ENCODE results near the gene OR10H3. TPM values are rescaled to one million over a fixed set of nuclear protein-coding genes. Genes with fewer than 3 reads are reported as not detected.

The OR10H3 gene
- total RNA-seq, 1 experiment from 2014 or later, result not detected

DNA sequence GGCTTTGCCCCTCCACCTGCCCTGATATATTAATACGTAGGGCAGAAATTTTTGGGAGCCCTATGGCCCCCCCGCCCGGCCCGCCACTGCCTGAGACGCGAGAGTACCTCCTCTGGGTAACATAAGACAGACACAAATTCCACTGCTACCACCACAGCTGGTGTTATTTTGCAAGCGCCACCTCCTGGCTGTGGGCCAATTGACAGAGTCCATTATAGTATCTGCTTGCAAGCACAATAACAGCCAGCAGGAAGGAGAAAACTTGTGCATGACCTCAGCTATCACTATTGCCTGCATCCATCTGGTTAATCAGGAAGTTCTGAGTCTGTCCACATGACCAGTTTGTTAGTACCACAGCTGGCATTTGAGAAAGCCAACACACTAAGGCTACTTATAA is 35.3 kb upstream of the OR10H3 start (continued):
- TF ChIP-seq, protein P1, sequence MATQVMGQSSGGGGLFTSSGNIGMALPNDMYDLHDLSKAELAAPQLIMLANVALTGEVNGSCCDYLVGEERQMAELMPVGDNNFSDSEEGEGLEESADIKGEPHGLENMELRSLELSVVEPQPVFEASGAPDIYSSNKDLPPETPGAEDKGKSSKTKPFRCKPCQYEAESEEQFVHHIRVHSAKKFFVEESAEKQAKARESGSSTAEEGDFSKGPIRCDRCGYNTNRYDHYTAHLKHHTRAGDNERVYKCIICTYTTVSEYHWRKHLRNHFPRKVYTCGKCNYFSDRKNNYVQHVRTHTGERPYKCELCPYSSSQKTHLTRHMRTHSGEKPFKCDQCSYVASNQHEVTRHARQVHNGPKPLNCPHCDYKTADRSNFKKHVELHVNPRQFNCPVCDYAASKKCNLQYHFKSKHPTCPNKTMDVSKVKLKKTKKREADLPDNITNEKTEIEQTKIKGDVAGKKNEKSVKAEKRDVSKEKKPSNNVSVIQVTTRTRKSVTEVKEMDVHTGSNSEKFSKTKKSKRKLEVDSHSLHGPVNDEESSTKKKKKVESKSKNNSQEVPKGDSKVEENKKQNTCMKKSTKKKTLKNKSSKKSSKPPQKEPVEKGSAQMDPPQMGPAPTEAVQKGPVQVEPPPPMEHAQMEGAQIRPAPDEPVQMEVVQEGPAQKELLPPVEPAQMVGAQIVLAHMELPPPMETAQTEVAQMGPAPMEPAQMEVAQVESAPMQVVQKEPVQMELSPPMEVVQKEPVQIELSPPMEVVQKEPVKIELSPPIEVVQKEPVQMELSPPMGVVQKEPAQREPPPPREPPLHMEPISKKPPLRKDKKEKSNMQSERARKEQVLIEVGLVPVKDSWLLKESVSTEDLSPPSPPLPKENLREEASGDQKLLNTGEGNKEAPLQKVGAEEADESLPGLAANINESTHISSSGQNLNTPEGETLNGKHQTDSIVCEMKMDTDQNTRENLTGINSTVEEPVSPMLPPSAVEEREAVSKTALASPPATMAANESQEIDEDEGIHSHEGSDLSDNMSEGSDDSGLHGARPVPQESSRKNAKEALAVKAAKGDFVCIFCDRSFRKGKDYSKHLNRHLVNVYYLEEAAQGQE (IDR thresholded peaks at IDR 0.05; ENCODE audit: low read depth), result no peak
- TF ChIP-seq, protein P2, sequence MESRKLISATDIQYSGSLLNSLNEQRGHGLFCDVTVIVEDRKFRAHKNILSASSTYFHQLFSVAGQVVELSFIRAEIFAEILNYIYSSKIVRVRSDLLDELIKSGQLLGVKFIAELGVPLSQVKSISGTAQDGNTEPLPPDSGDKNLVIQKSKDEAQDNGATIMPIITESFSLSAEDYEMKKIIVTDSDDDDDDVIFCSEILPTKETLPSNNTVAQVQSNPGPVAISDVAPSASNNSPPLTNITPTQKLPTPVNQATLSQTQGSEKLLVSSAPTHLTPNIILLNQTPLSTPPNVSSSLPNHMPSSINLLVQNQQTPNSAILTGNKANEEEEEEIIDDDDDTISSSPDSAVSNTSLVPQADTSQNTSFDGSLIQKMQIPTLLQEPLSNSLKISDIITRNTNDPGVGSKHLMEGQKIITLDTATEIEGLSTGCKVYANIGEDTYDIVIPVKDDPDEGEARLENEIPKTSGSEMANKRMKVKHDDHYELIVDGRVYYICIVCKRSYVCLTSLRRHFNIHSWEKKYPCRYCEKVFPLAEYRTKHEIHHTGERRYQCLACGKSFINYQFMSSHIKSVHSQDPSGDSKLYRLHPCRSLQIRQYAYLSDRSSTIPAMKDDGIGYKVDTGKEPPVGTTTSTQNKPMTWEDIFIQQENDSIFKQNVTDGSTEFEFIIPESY (IDR thresholded peaks at IDR 0.05; ENCODE audit: extremely low read depth, insufficient replicate concordance, low read length), result no peak
- TF ChIP-seq, protein P3, sequence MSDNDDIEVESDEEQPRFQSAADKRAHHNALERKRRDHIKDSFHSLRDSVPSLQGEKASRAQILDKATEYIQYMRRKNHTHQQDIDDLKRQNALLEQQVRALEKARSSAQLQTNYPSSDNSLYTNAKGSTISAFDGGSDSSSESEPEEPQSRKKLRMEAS (IDR thresholded peaks at IDR 0.05), result no peak
- TF ChIP-seq RAD21 (IDR thresholded peaks at IDR 0.05; ENCODE audit: low read depth), result no peak
- no peak for TF ChIP-seq CBX3 (IDR thresholded peaks at IDR 0.05; ENCODE audit: low read depth)
- no peak for TF ChIP-seq JUND (IDR thresholded peaks at IDR 0.05)
- no peak for TF ChIP-seq EGR1 (IDR thresholded peaks at IDR 0.05; ENCODE audit: low read depth)
- no peak for TF ChIP-seq SRF (IDR thresholded peaks at IDR 0.05; ENCODE audit: low read depth)

DNA sequence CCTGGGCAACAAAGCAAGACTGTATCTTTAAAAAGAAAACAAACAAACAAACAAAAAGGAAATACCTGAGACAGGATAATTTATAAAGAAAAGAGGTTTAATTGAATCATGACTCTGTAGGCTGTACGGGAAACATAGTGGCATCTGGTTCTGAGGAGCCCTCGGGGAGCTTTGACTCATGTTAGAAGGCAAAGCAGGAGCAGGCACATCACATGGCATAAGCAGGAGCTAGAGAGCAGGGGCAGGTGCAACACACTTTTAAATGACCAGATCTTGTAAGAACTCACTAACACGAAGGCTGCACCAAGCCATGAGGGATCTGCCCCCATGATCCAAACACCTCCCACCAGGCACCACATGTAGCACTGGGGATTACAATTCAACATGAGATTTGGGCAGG is 23.1 kb upstream of the OR10H3 start:
- Histone ChIP-seq H3K27me3 (ENCODE audit: insufficient read depth, low read length) (peaks cover 17% of the 10 kb centered on the region), H3K9me3 (ENCODE audit: control insufficient read depth in 1 of 2, insufficient read depth in 1 of 2, low read depth in 1 of 2, low read length in 2 of 2) (no peaks in the 10 kb centered on the region), H2AFZ (ENCODE audit: low read depth, low read length, poor library complexity, severe bottlenecking) (no peak overlapping the region), H3K27ac (ENCODE audit: low read depth, low read length) (no peak overlapping the region), H4K20me1 (ENCODE audit: insufficient read depth) (no peaks in the 10 kb centered on the region), H3K36me3 (ENCODE audit: control insufficient read depth in 1 of 2, insufficient read depth in 2 of 2, low read length in 2 of 2) (no peaks in the 10 kb centered on the region), H3K4me3 (replicated peaks in 1 of 2; ENCODE audit: low read depth in 1 of 2, low read length in 2 of 2) (no peak overlapping the region), H3K9ac (ENCODE audit: low read length) (no peak overlapping the region), H3K79me2 (ENCODE audit: insufficient read depth, low read length) (no peaks in the 10 kb centered on the region), H3K4me1 (ENCODE audit: control insufficient read depth in 1 of 2, insufficient read depth in 2 of 2, low read length in 2 of 2) (no peaks in the 10 kb centered on the region), H3K9me2 (ENCODE audit: insufficient read depth) (no peaks in the 10 kb centered on the region), H3K4me2 (ENCODE audit: low read length) (no peak overlapping the region)
- ATAC-seq (no peak), DNase-seq (ENCODE audit: low read depth, low spot score) (no peak)
- RAD21 ChIA-PET (ENCODE audit: low non-redundant PET in 1 of 2, low total read pairs in 2 of 2, uncharacterized antibody in 2 of 2, unreplicated experiment in 2 of 2), result no interaction called here
- intact Hi-C loops (cut with micrococcal nuclease), result no loop called here
- POLR2A ChIA-PET, result no interaction called here
- BruUV-seq (replicated peaks), result no TSS peak
- TF ChIP-seq YY1 (IDR thresholded peaks at IDR 0.05; ENCODE audit: extremely low read depth, insufficient replicate concordance, low read depth, low read length), result no peak
- TF ChIP-seq, protein P1 (IDR thresholded peaks at IDR 0.05; ENCODE audit: low read depth), result no peak
- TF ChIP-seq, protein P3 (IDR thresholded peaks at IDR 0.05), result no peak
- no peak for TF ChIP-seq JUND (IDR thresholded peaks at IDR 0.05)
- CTCF ChIA-PET, result no interaction called here
